Hematopoietic multipotent progenitor cell (in vitro differentiated cells): Measurements from ENCODE around the gene GPR153. TPM values are rescaled to one million over a fixed set of nuclear protein-coding genes. Genes with fewer than 3 reads are reported as not detected.

Source experiments
- DNase-seq, 3 donors: peaks; one replicate each; pipeline ENCODE4 v3.0.0-alpha.2; 2011 to 2015; ENCODE audit warnings: low read depth in 2 of 3, low spot score in 2 of 3
- total RNA-seq: library from RNA; depleted of rRNA; stranded (reverse); fragments of >200 nt; gene quantifications from one replicate; pipeline ENCODE4 v1.2.3, GENCODE V29; 2012

GPR153 gene
- total RNA-seq, 1 donor: 0.54 TPM

GRCh38 chr1:6287431-6287886, 26.6 kb upstream of the GPR153 start:
- DNase-seq: no peak

GRCh38 chr1:6287029-6287428, 26.1 kb upstream of the GPR153 start:
- no peak for DNase-seq

- DNase-seq: no peak
These were observed 25.4 kb upstream of the GPR153 start for GRCh38 chr1:6286266-6286665.

DNA sequence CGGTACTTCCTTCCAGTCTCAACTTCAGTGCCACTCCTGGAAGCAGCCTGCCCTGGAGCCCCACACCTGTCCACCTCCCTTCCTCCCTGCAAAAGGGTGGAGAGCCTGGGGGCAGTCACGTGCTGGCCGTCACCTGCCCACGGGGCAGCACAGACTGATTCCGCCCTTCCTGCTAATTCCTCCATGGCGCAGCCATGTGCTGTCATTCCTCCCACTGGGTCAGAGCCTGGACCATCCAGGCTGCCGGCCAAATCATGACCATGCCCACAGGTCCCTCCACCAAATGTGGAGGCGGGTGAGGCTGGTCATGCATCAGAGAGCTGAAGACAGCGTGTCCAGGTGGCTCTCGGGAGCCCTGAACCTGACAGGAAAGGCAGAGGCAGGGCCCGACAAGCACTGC, 24.4 kb upstream of the GPR153 start:
- no peak for DNase-seq

DNA sequence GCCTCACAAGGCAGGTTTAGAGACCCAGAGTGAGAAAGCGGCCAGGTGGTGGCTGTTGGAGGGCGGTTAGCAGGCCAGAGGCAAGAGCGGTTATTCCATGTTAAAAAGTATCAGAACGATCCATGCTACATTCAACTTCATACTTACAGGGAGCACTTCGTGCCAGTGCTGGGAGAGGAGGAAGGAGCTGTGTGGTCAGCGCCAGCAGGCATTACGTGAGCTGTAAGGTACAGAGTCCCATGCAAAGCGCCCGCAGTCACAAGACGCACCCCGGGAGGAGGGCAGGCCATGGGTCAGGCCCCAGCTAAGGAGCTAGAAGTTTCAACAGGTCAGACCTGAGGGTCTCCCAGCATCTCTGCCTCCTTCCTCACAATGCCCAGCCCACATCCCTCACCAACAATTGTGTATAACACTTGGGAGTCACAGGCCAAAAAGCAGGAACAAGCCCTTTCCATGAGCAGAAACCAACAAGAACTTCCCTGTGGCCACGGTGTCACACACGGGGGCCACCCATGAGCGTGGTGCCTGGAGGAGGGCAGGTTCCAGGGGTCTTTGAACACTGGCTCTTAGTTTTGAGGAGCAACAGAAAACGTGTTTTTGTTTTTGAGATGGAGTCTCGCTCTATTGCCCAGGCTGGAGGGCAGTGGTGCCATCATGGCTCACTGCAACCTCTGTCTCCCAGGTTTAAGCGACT, 21.8 kb upstream of the GPR153 start:
- no peak for DNase-seq

- DNase-seq: no peak
These were observed 20.9 kb upstream of the GPR153 start for GRCh38 chr1:6281511-6282402.

GRCh38 chr1:6280761-6281451, 20.0 kb upstream of the GPR153 start:
- no peak for DNase-seq

DNA sequence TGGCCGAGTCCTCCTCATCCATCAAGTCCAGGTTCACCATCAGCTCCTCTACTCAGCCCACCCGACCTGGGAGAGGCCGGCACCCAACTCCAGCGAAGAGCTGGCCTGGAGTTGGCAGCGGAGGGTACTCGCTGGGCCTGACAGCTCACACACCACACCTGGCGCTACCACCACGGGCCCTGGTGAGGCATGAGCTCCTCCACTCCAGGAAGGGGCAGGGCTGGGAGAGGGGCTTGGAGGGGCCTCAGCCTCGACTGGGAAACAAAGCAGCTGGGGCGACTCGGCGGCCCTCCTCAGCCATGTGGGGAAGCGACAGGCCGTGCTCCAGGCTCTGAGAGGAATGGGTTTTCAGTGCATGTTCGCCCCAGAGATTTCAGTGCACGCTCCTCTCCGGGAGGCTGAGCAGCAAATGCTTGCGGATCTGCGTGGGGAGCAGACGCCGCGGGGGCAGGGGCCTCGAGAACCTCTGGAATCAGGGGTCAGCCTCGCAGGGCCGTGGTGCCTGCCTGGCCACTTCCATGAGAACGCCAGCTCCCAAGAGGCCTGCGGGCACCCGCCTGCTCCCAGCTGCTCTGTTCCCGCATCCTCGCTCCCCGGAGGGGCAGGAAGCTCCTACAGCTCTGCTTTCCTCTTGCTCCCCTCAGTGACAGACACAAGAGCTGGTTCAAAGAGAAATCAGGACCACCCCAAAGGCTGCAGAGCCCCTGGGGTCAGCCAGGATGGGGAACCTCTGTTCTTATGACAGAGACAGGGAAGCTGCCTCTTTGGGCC, 18.9 kb upstream of the GPR153 start:
- no peak for DNase-seq

DNA sequence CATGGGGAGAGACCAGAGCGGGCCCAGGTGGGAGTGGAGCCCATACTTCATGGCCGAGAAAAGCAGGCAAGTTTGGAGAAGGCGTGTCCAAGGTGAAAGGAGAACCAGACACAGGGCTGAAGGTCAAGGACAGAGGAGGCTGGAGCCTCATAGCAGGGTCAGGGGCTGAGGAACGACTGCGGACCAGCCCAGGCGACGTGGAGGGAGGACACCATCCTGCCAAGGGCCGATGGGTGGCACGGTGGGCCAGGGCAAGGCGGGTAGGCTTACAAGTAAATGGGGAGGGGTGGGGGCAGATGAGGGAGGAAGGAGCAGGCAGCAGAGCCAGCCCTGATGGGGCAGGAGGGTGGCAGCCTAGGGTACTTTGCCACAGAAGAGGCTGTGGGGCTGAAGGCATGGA, 18.2 kb upstream of the GPR153 start:
- DNase-seq: no peak

- DNase-seq: no peak
These were observed 17.4 kb upstream of the GPR153 start for GRCh38 chr1:6278263-6278662.

DNA sequence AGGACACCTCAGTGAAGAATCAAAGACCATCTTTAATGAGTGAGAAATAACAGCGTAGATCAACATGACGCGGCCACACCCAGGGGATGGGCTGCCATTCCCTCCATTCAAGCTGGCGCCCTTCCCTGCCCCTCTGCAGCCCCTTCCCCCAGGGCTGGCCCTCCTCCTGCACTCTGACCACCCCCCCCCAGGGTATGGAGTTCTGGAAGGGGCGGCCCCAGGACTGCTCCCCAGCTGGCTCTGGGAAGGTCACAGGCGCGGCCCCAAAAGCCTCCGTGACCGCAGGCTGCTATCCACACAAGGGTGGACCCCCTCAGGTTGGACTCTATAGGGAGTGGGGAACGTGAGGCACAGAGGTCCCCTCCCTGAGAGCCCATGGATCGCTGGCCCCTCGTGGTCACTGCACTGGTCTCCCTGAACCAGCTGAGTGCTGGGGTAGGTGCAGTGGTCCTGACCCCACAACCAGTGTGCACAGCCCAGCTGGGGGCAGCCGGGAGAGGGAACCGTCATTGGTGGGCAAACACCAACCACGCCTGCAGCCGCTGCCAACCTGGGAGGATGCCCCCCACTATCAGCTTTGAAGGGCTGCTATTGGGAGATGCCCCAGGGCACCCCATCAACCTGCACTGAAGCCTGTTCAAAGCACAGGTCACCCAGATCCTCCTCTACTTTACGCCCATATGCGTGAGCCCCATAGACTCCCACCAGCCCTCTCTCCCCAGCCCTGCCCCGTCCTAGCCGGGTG, 16.1 kb upstream of the GPR153 start:
- no peak for DNase-seq

GRCh38 chr1:6275826-6276782, 15.2 kb upstream of the GPR153 start:
- DNase-seq: no peak

DNA sequence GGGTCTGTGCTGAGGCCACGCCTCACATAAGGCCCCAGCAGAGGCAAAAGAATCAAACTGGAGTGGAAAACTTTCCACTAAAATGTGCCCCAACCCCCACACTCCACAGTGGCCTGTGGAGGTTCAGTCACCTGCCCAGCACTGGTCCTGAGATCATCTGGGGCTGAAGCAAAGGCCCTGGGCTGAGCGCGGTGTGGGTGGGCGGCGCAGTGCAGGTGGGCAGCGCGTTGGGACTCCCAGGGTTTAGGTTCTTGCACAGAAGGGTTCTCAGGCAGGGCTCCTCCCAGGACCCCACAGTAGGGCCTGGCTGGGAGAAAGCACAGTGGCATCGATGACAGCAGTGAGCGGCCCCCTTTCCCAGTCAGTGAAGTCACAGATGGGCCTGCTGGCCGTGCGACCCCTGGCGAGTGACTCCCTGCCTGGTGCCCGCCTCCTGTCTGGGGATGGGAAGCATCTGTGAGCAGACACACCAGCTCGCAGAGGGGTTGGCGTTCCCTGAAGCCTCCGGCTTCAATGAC, 13.8 kb upstream of the GPR153 start:
- DNase-seq: no peak

- DNase-seq: no peak
These were observed 13.2 kb upstream of the GPR153 start for GRCh38 chr1:6274102-6274501.

DNA sequence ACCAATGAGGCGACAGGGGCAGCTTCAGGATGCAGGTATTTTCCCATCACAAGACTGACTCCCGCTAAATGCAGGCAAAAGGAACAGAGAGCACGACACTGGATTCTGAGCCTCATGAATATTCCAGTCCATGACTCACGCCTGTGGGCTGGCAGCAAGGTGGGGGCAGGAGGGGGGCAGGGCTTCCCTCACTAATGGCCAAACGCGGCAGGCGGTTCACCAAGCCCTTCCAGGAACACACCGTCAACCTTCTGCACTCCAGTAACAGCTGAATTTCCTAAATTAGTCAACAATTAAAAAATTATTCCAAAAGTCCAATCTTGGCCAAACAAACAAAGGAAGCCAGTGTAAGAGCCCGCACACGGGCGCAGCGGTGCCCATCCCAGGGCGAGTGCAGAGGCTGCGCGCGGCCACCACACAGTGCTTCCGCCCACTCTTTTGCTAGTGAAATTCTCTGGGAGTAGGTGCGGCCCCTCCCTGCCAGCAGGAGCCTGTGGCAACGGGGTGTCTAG, 12.5 kb upstream of the GPR153 start:
- DNase-seq: no peak

DNA sequence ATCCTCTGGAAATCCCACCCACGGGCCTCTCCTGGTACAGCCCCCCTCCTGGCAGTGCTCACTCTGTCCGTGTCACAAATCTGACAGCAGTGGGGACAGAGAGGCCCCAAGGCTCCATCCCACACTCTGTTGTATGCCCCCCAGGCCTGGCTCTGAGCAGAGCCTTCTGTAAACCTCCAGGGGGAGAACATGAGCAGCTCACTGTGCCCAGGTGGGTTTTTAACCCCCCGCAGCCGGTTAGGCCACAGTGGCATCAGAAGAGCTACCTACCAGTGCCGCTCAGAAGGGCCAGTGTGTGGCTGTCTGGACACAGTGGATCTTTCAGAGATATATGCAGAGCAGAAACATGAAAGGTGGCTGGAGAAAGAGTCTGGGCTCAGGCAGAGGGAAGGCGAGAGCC, 12.0 kb upstream of the GPR153 start:
- no peak for DNase-seq

DNA sequence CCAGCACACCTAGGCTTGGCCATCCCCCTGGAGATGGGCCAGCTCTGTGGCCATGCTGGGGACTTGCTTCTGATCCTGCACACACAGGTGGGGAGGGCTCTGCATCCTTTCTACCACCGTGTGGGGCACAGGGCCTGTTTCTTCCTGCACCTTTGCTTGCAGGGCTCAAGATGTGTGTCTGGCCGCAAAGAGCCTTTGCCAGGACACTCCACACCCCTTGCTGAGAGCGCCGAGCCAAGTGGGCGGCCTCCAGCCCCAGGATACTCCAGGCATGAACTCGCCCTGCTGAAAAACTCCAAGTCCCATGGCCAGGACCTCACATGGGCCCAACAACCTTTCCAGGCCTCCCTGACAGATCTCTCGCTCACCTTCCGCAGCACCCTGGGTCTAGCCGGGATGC, 11.6 kb upstream of the GPR153 start:
- DNase-seq: no peak

- no peak for DNase-seq
These were observed 10.7 kb upstream of the GPR153 start for GRCh38 chr1:6271554-6271953.
